HCEC 1CT (cell line): ENCODE measurements around the gene C1QC.

Experiments
- DNase-seq: peaks from one replicate; pipeline ENCODE4 v3.0.0-alpha.2; 2017

The C1QC gene

GRCh38 chr1:22681556-22682276, 38.3 kb downstream of the C1QC start:
- no peak for DNase-seq

GRCh38 chr1:22683547-22683946, 40.1 kb downstream of the C1QC start:
- no peak for DNase-seq

GRCh38 chr1:22685591-22686059, 42.2 kb downstream of the C1QC start:
- no peak for DNase-seq

- peak; percentile 55 for DNase-seq
Observed at GRCh38 chr1:22687191-22687590, 43.8 kb downstream of the C1QC start.

GRCh38 chr1:22688466-22688865, 45.0 kb downstream of the C1QC start:
- no peak for DNase-seq

GRCh38 chr1:22689505-22689904, 46.1 kb downstream of the C1QC start:
- DNase-seq, result peak; percentile 83

- no peak for DNase-seq
Observed at GRCh38 chr1:22691031-22691753, 47.8 kb downstream of the C1QC start.

GRCh38 chr1:22694172-22694571, 50.7 kb downstream of the C1QC start:
- no peak for DNase-seq

GRCh38 chr1:22696610-22697009, 53.2 kb downstream of the C1QC start:
- no peak for DNase-seq
